ENCODE data around the gene SMR3A.

The SMR3A gene
- total RNA-seq = 0 reads per million in 2 experiments

DNA sequence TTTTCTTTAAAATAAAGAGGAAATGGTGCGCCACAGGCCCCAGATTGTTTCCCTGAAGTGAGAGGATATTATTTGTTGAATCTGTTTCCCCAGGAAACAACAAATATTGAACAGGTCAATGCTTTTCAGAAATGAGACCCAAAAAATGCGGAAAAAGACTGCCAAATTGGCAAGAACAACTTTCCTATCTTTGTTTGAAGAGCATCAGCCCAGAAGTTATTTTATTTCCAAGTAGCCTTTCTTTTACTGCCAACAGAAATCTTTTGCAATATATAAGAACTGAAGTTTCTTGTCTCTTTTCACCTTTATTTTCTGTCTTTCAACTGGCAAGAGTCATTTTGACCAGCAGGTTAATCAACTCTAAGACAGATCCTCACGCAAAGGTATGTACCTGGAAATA lies at the start of gene SMR3A:
SMR3A (plus strand) TSS at position 301 of the 400 bp plus-strand sequence. CDS start 1,356 bp downstream, outside the sequence.
- no peak for DNase-seq (ENCODE audit: low read depth)

DNA sequence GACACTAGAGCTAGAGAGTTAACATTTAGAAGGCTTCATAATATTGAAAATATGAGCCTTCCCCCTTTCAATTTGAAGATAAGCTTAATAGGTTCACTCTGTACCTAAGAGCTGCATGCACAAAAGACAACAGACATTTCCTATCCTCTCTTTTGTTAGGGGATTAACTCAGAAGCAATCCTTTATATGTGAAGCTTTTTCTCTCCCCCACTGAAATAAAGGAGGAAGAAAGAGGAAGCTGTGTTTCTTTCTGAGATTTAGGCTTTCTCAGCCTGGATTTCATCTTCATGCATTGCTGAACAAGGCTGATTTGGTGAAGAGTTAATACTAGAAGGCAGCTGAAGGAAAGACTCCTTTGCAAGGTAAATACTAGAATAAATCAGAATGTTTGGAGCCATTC lies 46.8 kb upstream of the SMR3A start:
- no peak for DNase-seq (ENCODE audit: low read depth)

DNA sequence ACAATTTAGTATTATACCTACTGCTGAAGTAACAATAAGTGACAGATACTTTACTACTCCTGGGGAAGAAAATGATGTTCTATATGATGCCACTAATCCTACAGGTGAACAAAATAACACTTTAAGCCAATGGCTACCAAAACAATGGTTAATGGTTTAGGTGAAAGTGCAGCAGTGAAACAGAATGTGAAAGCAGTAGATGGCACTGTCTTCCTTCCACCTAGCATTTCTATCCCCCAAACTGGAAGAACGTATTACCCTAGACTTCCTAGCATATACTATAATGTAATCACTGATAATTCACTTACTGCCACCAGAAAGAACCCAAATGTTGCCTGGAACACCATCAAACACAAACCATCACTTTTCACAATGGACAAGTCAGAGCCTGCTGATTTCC lies 44.6 kb upstream of the SMR3A start:
- DNase-seq (ENCODE audit: low read depth) = no peak

DNA sequence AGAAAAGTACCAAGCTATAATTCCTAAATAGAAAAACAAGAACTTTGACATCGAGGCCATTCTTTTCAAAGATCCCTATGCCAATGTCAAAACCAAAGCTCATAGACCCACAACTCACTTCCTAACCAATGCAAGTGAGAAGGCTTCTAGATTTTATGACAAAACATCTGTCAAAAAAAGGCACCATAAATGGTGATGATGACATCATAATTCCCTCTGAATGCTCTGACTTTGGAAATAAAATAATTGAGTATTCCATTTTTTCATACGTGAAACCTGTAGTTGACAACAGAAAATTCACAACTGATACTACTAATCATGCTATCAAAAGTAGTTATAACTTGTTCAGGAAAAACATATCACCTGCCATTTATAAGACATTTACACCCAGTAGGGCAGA lies 34.5 kb upstream of the SMR3A start:
- DNase-seq (ENCODE audit: low read depth) = no peak

DNA sequence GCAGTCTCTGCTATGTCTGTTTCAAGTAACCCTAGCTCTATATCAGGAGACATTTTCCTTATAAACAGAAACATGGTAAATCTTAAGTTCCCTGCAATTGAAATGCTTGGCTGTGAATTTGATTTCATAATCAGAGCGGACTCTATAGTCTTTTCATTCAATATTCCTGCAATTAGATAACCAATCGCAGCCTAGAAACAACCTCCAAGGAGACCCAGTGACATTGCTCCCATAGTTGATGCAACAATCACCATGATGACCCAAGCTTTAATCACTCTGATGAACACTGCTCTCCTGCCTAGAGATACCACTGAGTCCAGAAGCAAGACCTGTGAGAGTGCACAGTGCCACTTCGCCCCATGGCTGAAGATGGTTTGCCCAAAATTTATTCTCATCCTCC lies 25.9 kb upstream of the SMR3A start, which contains the start of gene CABS1:
CABS1 (plus strand) TSS at position 301 of the 400 bp plus-strand sequence; CDS start at position 360, 59 bp downstream.
- no peak for DNase-seq (ENCODE audit: low read depth)

DNA sequence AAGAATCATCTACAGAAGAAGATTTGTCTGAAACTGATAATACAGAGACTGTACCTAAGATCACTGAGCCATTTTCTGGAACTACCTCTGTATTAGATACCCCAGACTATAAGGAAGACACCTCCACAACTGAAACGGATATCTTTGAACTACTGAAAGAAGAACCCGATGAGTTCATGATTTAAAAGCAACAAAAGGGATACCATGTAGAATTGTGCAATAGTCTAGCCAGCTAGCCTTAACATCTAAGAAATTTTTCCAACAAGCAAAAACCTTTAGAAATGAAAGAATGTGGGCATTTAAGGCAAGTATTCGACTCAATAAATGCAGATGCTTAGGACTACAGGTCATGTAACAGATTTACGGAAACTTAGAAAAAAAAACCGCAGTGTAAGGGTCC lies 24.5 kb upstream of the SMR3A start:
- DNase-seq (ENCODE audit: low read depth) = no peak

DNA sequence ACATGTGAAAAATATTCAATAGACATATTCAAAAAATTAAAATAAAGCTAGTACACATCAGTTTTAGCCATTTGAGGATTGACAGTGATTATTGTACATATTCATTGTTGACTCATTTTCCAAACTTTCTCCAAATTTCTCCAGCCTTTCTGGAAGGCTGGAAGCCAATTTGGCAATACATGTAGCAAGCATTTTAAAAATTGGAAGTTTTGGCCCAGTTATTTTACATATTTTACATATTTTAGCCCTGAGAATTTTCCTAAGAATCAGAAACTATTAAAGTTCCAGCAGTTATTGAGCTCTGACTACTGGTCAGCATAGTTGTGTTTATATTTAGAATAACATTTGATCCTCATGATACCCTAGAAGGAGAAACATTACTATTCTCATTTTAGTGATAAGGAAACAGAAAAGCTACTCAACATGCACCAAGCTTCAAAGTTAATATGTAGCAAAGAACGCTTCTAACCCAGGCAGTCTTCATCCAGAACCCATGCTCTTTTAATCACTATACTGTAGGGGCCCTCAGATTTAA lies 22.6 kb upstream of the SMR3A start:
- DNase-seq (ENCODE audit: low read depth) = no peak

DNA sequence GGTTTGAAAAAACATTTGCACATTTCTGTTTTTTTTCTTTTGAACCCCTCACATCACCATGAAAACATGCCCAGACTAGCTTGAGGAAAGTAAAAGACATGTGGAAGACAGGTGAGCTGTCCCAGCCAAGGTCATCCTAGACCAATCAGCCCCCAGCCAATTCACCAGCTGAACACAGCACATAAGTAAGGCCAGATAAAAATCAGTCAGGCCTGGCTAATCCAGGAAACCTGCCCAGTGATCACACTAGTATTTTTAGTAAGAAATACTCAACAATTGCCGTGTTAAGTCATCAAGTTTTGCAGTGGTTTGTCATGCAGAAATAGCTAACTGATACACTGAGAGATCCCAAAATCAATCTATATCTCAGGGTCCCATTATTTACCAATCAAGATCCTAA lies 4.4 kb upstream of the SMR3A start:
- no peak for DNase-seq (ENCODE audit: low read depth)

DNA sequence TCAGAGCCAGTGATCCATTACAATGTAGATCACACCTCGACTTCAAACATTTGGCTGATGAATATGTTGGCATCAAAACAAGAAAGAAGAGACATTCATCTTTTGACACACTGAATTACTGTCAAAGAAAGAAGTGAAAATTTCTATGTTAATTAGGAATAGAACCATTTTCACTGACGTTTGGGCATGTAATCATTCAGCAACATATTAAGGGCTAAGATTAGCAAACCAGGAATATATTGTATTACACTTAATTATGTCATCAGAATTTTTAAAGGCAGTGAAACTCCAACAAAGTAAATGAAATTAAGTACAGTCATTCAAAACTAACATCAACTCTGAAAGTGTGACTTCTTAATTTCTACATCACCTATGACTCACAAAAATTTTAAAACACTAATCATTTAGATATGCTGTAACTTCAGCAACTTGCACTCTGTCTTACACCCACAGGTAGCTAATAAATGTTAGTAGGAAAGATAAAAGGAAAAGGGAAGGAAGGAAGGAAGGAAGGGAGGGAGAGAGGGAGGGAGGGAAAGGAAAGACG lies 1.4 kb upstream of the SMR3A start:
- DNase-seq (ENCODE audit: low read depth) = no peak

DNA sequence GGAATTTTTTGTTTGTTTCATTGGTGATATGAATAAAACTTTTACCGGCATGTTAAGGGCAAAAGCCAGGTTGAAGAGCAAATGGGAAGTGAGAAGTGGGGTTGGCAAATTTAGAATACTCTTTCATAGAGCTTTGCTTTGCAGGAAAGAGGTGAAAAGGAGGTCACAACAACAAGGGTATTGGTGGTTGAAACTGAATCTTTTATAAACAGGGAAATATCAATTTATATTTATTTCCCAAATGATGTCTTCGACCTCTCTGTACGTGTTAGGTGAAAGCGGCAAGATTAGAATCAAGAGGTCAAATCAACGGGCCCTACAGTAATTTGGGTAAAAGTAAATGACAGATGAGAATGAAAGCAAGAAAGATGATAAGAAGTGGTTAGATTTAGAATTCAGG lies 3.4 kb downstream of the SMR3A start:
- no peak for DNase-seq (ENCODE audit: low read depth)

DNA sequence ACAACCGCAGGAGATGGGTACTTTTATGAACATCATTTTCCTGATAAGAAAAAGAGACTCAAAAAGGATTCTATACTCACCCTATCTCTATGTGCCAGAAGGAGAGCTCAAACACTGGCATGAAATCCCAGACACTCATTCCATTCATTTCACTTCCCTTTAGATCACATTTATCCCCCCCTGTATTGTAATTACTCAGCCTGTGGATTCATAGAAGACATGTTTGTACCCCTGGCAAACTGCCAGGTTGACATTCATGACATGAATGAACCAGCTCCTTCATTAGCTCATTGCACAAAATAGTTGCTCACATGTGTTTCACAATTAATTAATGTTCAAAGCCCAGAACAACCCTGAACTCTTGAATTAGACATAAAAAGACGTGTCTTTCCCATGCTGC lies 4.9 kb downstream of the SMR3A start:
- no peak for DNase-seq (ENCODE audit: low read depth)

DNA sequence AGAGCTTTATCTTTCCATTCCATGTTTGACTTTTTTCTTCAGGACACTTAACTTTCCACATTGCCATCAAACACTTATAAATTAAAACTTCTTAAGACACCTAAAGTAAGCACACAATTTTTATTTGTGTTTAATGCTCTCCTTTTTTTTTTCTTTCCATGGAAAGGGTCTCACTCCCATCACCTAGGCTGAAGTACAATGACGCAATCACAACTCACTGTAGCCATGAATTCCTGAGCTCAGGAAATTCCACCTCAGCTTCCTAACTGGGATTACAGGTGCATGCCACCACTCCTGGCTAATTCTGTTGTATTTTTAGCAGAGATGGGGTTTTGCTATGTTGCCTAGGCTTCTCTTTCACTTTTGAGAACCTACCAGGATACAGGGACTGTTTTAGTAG lies 7.3 kb downstream of the SMR3A start:
- DNase-seq (ENCODE audit: low read depth) = no peak

DNA sequence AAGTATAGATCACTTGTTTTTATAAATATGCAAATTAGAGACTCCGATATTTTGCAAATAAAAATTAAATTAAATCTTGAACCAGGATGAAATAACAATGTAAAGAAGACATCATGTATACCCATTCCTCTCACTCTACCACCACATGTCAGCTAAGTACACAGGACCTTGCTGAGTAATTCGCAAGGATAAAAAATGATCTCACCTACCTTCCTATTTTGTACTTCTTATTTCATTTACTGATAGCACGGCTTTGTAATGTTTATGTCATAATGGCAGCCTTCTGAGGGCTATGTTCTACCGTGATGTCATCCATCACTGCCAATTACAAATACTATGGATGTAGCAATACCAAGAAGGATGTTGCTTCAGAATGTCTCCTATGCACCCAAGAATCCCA lies 11.4 kb downstream of the SMR3A start:
- no peak for DNase-seq (ENCODE audit: low read depth)

DNA sequence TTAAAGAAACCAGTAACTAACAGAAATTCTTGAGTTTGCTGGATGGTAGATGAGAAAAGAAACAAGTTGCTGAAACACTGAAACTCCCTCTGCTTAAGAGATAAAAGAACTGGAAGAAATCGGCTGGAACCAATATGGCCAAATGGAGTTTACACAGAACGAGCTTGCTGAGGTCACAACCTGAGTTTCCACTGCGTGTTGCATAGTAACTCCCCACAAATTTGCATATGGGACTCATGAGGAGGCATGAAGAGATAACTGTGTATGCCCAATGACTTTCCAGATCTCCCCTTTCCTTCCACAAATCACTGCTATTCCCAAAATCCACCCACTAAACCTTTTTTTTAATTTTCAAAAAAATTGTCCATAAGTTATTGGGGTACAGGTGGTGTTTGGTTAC lies 12.2 kb downstream of the SMR3A start:
- DNase-seq (ENCODE audit: low read depth) = no peak

DNA sequence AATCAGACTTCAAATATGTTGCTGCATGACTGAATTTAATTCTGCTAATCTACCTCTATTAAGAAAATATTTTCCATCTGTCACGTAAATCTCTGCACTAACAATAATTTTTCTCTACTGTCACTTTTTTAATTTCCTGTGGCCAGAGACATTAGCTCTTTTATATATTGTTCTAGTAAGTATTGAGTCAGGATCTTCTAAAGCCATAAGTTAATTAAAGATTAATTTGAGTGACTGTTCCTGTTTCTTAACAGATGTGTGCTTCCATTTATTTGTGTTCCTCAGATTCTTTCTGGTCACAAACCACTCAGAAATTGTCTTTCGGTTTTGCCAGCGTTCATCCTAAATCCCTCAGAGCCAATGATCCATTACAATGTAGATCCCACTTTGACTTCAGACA lies 20.0 kb downstream of the SMR3A start:
- no peak for DNase-seq (ENCODE audit: low read depth)

DNA sequence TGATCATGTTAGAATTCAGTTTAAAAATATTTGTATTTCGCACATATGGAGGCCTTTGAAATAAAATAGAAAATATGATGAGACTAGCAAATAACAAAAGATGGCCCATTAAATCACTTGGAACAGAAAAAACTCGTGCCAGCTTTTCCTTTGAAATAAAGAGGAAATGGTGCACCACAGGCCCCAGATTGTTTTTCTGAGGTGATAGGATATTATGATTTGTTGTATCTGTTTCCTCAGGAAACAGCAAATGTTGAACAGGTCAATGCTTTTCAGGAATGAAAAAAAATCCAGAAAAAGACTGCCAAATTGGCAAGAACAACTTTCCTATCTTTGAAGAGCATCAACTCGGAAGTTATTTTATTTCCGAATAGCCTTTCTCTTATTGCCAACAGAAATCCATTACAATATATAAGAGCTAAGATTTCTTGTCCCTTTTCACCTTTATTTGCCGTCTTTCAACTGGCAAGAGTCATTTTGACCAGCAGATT lies 22.2 kb downstream of the SMR3A start, which contains the start of gene SMR3B:
SMR3B (plus strand) TSS at position 441 of the 491 bp plus-strand sequence. CDS start 1,380 bp downstream, outside the sequence.
- DNase-seq (ENCODE audit: low read depth) = no peak

DNA sequence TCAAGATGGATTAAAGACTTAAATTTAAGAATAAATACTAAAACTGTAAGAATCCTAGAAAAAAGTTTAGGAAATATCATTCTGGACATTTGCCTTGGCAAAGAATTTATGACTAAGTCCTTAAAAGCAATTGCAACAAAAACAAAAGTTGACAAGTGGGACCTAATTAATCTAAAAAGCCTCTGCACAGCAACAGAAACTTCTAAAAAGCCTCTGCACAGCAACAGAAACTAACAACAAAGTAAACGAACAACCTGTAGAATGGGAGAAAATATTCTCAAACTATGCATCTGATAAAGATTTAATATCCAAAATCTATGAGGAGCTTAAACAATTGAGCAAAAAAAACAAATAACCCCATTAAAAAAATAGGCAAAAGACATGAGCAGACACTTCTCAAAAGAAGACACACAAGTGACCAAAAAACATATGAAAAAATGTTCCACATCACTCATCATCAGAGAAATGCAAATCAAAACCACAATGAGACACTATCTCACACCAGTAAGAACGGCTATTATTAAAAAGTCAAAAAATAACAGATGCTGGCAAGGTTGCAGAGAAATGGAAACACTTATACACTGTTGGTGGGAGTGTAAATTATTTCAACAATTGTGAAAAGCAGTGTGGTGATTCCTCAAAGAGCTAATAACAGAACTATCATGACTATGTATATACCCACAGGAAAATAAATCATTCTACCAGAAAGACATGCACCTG lies 31.7 kb downstream of the SMR3A start:
- no peak for DNase-seq (ENCODE audit: low read depth)

DNA sequence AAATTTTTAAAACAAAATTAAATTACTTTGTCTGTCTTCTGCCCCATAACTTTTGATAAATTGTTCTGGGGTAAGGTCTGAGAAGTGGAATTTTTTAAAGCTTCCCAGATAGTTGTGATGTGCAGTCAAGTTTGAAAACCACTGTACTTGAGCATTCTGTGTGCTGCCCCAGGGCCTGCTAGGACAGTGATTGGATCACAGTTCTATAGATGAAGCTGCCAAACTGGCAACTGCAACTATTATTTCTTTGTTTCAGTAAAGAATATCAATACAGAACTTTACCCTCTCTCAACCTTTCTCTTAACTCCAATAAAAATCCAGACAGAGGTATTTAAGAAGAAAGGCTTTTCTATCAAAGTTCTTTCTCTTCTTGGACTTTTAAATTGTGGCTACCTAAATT lies 37.0 kb downstream of the SMR3A start, which contains the start of gene OPRPN:
OPRPN (plus strand) TSS at position 361 of the 400 bp plus-strand sequence. CDS start 1,346 bp downstream, outside the sequence.
- DNase-seq (ENCODE audit: low read depth) = no peak

DNA sequence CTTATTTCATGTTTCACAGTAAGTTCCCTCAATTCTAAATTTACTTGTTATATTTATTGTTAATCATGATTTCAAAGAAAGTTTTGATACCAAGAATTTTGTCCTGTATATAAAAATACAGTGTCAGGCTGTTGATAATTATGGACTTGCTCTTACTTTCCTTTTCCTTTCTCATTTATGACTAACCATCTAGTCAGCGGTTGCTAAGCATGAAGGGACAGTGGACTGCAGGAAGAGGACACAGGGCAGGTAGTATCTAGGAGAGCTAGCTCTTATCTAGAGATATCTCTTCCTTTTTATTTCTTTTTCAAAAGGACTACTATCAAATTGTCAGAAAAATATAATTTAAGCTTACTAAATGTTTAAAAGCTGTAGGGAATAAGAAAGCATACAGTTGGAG lies 38.8 kb downstream of the SMR3A start:
- no peak for DNase-seq (ENCODE audit: low read depth)

DNA sequence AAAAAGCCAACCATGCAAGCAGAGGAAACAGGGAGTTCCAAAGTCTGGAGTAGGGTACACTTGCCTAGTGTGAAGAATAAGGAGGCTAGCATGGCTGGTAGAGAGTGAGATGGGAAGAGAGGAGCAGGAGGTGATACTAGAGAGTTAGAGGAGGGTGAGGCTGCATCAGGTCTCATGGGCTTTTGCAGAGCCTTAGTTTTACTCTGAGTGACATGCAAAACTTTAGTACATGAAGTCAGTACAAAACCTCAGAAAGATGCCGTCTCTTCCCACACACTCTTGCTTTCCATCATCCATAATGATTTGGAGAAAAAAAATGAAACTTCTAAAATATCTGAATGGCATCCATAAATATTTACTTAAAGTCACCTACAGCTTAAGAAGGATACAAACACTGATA lies 42.2 kb downstream of the SMR3A start:
- DNase-seq (ENCODE audit: low read depth) = no peak

DNA sequence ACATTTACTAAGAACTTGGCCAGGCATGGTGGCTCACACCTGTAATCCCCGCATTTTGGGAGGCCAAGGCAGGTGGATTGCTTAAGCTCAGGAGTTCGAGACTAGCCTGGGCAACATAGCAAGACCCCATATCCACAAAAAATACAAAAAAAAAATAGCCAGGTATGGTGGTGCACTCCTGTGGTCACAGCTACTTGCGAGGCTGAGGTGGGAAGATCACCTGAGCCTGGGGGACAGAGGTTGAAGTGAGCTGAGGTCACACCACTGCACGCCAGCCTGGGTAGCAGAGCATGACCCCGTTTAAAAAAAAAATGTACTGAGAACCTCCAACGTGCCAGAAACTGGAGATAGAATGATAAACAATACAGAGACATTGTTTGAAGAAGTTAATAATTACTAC lies 45.2 kb downstream of the SMR3A start:
- DNase-seq (ENCODE audit: low read depth) = no peak
